GM19240 (cell line): ENCODE data around the gene HSBP1L1.

Experiments used
- DNase-seq: peaks from one replicate; pipeline ENCODE4 v3.0.0; 2011; ENCODE audit warnings: low spot score; ENCODE audit not compliant: insufficient read length

HSBP1L1 gene

DNA sequence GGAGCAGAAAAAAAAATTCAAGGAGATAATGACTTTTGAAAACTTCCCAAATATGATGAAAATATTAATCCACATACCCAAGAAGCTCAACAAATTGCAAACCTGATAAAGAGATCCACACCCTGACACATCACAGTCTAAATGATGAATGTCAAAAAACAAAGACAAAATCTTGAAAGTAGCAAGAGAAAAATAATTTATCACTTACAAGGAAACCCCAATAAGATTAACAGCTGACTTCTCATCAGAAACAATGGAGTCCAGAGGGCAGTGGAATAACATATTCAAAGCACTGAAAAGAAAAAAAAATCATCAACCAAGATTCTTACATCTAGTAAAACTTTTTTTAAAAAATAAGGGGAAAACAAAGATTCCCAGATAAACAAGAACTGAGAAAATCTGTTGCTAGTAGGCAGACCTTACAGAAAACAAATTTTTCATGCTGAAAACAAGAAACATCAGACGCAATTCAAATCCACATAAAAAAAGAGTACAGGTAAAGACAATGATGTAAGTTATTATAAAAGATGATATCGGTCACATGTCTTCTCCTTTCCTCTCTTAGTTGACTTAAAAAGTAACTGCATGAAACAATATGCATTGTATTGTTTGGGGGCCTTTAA, 34.3 kb upstream of the HSBP1L1 start:
- no peak for DNase-seq

DNA sequence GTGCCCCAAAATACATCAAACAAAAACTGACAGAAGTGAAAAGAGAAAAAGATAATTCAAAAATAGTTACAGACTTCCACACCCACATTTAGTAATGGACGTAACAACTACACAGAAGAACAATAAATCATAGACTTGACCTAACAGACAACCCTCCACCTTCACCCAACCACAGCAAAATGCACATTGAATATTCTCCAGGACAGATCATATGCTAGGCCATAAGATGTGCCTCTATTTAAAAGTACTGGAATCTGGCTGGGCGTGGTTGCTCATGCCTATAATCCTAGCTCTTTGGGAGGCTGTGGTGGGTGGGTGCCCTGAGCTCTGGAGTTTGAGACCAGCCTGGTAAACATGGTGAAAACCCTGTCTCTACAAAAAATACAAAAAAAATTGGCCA, 33.0 kb upstream of the HSBP1L1 start:
- DNase-seq, result no peak

DNA sequence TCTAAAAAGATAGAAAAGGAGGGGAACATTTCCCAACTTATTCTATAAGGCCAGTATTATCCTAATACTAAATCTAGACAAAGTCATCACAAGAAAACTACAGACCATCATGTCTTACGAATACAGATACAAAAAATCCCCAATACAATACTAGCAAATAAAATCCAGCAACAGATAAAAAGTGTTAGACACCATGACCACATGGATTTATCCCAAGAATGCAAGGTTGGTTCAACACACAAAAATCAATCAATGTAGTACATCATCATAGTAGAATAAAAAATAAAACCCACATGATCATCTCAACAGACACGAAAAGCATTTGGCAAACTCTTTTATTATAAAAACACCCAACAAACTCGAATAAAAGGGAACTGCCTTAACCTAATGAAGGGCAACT, 31.5 kb upstream of the HSBP1L1 start:
- DNase-seq, result no peak

DNA sequence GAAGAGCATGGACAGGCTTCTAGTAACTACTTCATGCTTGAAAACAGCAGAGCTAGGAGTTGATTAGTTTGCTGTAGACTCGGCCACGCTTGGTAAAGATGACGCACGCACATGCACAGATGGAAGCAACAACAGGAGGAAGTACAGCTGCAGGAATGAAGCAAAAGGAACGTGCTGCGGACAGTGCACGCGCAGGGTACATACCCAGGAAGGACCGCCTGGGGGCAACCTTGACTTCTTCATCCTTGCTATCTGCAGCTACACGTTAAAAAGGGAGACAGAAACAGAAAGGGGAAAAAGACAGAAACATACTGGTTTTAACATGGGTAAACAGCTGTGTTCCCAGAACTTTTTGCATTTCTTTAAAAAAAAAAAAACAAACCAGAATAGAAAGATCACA, 30.7 kb upstream of the HSBP1L1 start:
- DNase-seq, result no peak

DNA sequence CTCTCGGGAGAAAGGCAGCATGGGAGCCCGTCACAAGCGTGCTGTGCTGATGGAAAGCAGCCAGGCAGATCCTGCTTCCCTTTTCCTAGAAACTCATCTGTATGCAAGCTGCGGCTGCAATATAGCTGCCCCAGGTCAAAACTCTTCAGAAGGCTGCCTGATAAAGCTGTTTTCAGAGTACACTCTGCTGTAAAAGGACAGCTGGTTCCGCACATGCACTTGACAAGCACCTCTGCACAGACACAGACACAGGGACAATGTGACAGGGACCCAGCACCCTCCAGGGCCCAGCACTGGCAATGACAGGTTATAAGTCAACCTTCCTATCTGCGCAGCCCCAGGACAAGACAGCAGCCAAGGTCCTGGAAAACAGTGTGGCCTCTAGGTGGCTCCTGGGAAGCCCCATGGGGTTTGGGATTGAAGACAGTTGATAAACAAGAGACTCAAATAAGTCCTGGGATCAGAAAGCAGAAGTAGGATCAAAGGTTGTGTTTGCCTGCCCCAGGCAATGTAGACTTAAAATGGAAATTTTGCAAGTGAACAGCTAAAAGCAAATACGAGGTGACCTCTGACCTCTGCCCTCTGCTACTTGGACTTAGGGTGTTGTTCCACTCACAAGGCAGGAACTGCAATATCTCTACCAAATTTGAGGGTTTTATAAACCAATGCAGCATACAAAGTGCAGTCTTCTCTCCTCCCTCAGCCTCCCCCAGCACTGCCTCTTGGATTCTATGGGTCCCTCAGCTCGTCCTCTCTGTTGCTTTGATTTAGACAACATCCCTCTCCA, 29.9 kb upstream of the HSBP1L1 start:
- no peak for DNase-seq

DNA sequence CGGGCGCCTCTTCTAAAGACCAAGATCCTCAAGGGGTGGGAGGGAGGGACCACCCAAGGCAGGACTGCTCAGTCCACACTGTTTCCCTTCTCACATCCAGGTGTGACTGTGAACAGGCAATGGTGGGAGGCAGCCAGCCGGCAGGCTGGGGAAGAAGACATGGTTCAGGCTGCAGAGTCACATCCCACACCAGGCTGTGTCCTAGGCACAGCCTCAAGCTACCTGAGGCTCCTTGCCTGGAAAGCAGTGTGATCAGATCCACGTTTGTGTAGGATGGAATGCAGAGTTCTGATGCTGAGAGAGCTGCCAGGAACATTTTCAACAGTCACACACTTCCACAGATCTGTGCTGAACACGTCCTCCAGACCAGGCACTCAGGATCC, 29.4 kb upstream of the HSBP1L1 start:
- DNase-seq, result no peak

DNA sequence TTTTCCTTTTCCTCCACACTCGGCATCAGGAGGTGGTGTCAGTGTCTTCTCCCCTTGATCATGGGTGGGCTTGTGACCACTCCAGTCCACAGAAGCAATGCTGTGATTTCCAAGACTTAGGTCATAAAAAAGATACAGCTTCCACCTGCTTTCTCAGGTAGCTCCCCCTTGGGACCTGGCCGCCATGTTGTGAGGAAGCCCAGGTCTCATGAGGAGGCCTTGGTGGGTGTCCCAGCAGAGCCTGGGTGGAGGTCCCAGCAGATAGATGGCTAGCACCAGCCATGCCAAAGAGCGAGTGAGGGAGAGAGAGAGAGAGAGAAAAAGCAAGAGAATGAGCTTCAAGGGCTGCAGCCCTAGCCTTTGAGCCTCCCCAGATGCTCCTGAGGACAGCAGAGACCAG, 28.9 kb upstream of the HSBP1L1 start:
- DNase-seq, result no peak

DNA sequence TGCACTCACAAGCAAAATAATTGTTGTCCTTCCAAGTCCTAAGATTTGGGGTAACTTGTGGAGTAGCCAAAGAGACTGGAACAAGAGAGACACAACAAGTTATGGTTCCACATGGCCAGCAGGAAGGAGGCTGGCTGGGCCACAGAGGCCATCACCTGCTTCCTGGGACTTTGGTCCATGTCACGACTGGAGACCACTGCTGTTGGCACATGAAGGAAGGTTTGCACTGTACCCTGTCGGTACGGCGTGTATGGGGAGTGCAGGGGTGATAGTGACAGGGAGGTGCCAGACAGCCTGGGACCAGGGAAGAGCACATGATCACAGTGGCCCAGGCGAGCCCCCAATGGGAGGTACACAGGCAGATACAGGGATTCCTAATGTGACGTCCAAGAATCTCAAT, 28.5 kb upstream of the HSBP1L1 start:
- DNase-seq, result no peak

DNA sequence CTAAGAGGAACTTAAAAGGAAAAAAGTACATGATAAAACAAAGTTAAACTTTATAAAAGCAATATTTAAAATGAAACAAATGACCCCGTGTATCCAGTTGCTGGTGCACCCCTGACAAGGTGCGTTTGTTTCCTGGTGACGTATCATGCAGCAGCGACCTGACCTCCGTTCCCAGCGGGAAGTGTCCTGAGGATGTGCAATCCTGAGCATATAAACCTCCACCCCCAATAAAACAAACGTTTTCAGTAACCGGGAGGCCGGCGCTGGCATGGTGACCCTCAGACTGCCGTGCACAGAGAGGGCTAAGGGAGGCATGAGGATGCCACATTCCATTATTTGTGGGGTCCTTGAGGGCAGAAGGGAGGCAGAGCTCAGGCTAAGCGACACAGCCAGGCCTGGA, 27.8 kb upstream of the HSBP1L1 start:
- no peak for DNase-seq

DNA sequence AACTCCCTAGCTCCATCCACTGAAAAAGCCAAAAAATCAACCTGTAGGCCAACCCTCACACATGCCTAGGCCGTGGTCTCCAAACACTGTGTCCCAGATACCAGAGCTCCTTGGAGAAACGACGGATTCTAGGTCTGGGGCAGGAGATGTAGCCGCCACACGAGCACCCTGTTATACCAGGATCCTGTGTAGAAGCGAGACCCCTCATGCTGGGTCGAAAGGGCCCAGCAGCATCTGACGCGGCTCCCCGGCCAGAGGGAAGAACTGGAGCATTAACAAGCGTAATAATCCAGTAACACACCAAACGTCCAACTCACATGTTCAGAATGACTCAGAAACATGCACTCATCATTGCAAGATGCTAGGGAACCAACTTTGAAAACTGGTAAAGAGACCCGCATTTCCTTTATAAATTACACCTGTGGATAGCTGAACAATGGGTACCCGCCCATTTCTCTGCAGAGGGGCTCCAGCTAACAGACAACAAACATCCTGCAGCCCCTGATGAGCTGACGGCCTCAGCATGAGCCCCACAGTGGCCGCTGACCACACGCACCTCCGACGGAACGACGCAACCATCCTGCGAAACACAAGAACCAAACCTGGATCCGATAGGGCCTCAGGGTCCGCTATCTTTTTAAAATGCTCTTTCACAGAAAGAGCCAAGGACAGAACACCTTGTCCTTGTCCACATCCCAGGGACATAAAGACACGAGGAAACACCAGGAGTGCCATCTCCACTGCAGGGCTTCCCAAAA, 27.2 kb upstream of the HSBP1L1 start:
- DNase-seq, result no peak

DNA sequence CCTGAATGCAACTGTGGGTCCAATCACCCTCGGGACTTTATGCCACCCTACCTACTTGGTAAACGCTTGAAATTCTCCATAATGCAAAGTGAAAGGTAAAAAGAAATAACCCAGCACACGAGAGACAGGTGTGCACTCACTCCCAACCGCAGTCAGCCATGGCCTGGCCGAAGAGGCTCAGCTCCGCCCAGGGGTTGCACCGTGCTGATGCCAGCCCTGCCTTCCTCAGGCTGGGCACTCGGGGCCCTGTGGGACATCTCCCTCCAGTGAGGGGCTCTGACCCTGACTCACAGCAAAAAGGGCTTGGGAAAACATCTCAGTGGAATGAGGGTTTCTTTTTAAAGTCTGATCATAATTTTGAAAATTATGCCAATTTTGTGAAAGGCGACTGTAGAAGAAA, 26.2 kb upstream of the HSBP1L1 start:
- no peak for DNase-seq

DNA sequence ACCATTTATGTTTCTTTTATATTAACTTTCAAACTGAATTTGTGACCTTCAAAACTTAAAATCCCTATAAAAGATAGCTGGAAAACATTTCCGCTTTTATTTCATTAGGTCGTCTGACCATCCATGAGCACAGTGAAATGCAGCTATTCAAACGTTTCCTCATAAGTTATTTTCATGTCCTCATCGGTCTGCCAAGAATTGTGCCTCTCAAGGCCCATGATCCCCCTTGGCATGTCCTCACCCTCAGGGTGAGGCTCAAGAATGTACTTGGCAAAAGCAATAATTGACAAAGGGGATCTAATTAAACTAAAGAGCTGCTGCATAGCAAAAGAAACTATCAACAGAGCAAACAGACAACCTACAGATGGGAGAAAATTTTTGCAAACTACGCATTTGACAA, 25.3 kb upstream of the HSBP1L1 start:
- no peak for DNase-seq

DNA sequence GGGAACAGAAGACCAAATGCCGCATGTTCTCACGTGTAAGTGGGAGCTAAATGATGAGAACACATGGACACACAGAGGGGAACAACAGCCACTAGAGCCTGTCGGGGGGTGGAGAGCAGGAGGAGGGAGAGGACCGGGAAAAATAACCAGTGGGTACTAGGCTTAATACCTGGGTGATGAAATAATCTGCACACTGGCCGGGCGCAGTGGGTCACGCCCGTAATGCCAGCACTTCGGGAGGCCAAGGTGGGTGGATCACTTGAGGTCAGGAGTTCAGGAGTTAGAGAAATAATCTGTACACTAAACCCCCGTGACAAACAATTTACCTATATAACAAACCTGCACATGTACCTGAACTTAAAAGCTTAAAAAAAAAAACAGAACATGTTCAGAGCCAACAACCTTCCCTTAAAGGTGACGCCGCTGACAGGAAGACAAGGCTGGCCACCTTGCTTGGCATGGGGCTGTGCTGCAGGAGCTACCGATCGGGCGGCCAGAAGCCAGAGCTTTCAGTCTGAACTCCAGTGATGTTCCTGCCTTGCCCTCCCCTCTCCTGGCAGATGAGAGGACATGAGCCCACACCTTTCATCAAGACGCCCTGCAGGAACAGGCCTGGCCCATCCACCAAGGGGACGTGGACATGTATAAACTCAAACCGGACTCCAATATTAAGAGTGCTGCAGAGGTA, 24.2 kb upstream of the HSBP1L1 start:
- no peak for DNase-seq

DNA sequence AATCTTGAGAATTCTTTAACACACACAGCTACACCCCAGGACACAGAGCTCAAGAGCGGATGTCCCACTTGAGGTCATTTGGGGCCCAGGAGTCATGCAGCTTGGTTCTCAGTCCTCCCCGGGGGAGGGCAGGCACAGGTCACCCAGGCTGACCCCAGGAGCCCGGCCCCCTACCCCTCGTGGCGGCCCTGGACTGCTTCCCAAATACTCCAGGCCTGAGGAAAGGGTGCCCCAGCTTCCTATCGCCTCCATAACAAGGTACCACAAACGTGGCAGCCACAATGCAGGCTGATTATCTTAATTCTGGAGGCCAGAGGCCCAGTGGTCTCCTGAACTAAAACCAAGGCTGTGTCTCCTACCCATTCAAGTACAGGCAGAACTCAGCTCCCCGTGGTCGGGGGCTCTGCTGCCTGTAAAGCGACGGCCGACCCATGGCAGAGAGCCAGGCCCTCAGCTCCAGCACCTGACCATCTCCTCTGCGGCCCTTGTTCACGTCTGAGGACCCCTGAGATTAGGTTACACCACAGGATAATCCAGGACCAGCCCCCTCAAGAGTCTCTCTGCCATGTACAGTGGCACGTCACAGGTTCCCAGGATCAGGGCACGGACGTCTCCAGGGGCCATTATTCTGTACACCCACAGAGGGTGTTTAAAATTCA, 23.5 kb upstream of the HSBP1L1 start:
- DNase-seq, result no peak

DNA sequence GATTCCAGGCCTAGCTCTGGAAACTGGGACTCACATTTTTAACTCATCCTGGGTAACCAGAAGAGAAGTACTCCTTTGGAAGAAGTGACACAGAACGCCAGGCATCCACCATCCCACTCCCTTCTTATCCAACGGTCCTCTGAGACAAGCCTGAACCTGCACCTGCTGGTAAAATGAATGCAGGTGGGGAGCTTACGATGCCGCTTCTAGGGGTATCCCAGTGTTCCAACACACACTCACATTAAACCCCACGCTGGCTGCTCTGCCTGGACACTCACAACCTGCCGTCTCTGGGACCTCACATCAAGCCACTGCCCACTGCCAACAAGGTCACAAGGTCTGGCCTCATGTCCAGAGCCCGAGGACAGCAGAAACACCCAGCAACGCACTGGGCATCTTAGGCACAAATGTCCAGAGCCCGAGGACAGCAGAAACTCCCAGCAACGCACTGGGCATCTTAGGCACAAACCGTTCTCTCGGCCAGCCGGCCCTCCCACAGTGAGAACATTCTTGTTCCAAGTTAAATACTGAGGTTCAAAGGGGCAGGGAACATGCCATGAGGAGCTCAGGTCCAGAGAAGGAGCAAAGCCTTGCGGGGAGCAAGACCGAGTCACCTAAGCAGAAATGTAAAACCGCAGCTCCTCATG, 22.8 kb upstream of the HSBP1L1 start:
- DNase-seq, result no peak

DNA sequence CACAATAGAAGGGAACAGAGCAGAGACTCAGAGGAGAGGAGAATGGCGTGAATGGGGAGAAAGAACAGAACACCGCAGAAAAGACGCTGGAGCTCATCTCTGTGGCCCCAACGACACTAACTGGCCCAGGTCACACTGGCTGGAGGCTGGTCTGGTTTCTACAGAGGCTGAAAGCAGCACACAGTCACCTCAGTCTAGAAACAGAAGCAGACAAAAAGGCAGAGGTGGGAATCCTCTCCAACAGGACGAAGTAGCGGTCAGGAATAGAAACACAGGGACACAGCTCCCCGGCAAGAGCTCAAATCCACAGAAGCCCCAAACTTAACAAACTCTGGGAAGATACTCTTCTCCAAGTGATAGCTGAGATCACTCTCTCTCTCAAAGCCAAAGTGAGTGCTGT, 22.2 kb upstream of the HSBP1L1 start:
- DNase-seq, result no peak

DNA sequence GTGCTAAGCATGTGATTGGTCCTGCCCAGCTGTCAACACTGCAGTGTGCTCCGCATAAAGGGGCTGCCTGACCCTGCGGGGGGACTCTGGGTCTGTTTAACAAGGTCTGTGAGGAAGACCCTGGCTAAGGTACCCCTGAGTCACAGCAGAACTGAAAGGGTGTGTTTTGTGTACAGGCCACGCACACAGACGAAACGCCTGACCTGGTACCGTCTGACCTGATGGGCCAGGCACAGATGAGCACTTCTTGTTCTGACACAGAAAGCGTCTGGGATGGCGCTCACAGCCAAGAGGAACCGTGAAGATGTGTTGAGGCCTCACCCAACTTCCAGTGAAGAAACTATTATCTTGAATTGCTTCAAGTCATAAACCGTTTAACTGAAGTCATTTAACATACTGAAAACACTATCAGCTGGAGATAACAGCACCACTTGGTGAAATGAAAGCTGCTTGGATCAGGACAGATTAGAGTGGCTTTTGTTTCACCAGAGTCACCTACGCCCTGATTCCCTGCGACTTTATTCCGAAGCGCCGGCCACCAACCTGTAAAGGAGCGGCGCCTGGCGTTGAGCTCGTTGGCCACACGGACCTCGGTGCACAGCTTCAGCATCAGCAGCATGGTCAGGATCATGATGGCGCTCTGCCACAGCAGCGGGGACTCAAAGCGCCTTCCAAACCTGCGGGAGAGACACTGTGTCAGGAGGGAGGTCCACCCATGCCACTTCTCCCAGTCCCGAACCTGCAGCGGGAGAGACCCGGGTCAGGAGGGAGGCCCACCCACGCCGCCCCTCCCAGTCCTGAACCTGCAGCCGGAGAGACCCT, 21.4 kb upstream of the HSBP1L1 start:
- no peak for DNase-seq

DNA sequence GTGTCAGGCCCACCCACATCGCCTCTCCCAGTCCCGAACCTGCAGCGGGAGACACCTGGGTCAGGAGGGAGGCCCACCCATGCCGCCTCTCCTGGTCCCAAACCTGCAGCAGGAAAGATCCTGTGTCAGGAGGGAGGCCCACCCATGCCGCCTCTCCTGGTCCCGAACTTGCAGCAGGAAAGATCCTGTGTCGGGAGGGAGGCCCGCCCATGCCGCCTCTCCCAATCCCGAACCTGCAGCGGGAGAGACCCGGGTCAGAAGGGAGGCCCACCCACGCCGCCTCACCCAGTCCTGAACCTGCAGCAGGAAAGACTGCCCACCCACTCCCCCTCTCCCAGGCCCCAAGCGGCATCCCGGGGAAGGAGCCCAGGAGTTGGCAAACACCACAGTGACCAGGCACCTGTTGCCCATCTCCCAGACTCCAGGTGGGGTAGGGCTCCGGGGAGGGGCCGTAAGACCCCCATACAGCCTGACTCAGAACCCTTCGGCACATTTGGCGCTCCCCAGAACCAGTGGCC, 20.8 kb upstream of the HSBP1L1 start:
- DNase-seq, result no peak

DNA sequence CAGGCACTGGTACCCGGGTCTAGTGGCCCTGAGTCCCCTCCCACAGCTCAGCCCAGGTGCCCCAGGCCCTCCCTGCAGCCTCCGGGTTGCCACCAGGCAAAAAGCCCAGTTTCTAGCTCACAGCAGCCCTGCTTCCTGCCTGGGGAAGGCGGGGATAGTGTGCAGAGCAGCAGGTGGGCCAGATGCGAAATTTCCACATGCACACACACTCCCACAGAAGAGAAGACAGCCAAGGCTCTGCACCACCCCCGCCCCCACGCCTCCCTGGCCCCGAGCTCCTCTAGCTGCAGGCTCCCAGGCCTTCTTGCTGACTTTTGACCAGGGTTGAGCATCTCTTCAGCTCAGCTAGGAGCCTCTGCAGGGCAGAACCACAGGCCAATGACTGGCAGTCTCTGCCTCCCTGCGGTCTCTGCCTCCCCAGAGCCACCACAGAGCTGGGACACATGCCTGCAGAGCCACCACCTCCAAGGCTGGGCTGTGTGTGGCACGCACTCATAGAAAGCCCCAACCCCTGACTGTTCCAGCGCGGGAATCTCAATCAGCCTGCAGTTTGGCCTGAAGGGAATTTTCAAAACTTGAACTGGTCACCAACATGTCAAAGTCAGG, 20.2 kb upstream of the HSBP1L1 start:
- DNase-seq, result no peak

DNA sequence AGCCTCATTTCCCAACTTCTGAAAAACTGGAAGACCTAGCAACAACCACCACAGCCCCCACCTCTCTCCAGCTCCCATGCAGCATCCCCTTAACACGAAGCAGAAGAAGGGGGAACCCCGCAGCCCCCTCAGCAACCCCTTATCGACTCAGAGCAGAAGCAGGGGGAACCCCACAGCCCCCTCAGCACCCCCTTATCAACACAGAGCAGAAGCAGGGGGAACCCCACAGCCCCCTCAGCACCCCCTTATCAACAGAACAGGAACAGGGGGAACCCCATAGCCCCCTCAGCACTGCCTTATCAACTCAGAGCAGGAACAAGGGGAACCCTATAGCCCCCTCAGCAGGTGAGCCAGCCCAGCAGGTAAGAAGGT, 19.7 kb upstream of the HSBP1L1 start:
- DNase-seq, result no peak
